Measurements from ENCODE around the gene IL12RB2.

DNA sequence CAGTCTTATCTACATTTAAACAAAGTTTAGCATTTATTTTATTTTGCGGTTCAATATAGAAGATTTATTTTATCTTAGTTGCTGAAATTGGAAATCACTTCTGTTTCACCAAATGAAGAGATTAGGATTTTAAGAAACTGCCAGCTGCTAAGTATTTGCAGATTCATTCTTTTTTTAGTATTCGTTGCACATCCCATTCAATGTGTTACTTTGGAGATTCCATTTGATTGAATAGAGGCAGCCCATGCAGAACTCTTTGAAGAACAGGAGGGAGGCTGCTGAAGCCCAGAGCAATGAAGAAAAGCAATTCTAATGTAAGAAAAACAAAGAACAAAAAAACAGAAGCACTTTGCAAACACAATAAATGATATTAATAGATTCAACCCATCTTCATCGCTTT lies 38.6 kb upstream of the IL12RB2 start:
- TF ChIP-seq, protein P1, sequence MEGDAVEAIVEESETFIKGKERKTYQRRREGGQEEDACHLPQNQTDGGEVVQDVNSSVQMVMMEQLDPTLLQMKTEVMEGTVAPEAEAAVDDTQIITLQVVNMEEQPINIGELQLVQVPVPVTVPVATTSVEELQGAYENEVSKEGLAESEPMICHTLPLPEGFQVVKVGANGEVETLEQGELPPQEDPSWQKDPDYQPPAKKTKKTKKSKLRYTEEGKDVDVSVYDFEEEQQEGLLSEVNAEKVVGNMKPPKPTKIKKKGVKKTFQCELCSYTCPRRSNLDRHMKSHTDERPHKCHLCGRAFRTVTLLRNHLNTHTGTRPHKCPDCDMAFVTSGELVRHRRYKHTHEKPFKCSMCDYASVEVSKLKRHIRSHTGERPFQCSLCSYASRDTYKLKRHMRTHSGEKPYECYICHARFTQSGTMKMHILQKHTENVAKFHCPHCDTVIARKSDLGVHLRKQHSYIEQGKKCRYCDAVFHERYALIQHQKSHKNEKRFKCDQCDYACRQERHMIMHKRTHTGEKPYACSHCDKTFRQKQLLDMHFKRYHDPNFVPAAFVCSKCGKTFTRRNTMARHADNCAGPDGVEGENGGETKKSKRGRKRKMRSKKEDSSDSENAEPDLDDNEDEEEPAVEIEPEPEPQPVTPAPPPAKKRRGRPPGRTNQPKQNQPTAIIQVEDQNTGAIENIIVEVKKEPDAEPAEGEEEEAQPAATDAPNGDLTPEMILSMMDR (IDR thresholded peaks at IDR 0.05; ENCODE audit: low read length), result no peak
- TF ChIP-seq EZH2 (IDR thresholded peaks at IDR 0.05; ENCODE audit: borderline replicate concordance, low read length), result no peak
